Omental fat pad (tissue), 4 donors: ENCODE measurements around the gene UPK2. TPM values are rescaled to one million over a fixed set of nuclear protein-coding genes. Genes with fewer than 3 reads are reported as not detected.
"Not testable (repeated sequence)": the region's sequence is repeated elsewhere in the genome, so short reads cannot be mapped to it uniquely, and the experiment has no call there.

Source experiments
- ATAC-seq: fragments of 150-250 bp; one replicate; pipeline ENCODE4 v1.9.1; 2016; ENCODE audit warnings: mild to moderate bottlenecking, moderate library complexity; ENCODE audit not compliant: low FRiP score
- DNase-seq: peaks from one replicate; pipeline ENCODE4 v3.0.0-alpha.2; 2019; ENCODE audit warnings: low spot score
- total RNA-seq, 4 donors: library from RNA; depleted of rRNA; stranded (reverse); fragments of >200 nt; gene quantifications; one replicate each; pipeline ENCODE4 v1.1.0, GENCODE V29; 2016
- TF ChIP-seq, protein P1 (sequence below), 3 donors: fragments of 450-650 bp; IDR thresholded peaks; one replicate each; pipeline ENCODE4 v1.5.1; 2016 to 2017; ENCODE audit warnings: antibody characterized with exemption in 3 of 3, mild to moderate bottlenecking in 3 of 3, moderate library complexity in 2 of 3

Gene UPK2
- total RNA-seq, 4 donors from 2014 or later = not detected

- DNase-seq (no peak), ATAC-seq (no peak)
- TF ChIP-seq, protein P1, sequence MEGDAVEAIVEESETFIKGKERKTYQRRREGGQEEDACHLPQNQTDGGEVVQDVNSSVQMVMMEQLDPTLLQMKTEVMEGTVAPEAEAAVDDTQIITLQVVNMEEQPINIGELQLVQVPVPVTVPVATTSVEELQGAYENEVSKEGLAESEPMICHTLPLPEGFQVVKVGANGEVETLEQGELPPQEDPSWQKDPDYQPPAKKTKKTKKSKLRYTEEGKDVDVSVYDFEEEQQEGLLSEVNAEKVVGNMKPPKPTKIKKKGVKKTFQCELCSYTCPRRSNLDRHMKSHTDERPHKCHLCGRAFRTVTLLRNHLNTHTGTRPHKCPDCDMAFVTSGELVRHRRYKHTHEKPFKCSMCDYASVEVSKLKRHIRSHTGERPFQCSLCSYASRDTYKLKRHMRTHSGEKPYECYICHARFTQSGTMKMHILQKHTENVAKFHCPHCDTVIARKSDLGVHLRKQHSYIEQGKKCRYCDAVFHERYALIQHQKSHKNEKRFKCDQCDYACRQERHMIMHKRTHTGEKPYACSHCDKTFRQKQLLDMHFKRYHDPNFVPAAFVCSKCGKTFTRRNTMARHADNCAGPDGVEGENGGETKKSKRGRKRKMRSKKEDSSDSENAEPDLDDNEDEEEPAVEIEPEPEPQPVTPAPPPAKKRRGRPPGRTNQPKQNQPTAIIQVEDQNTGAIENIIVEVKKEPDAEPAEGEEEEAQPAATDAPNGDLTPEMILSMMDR (IDR thresholded peaks at IDR 0.05) = no peak
Observed at GRCh38 chr11:118939404-118939915, 16.6 kb upstream of the UPK2 start.

GRCh38 chr11:118939953-118940598 is 16.0 kb upstream of the UPK2 start:
- DNase-seq (no peak), ATAC-seq (no peak)
- TF ChIP-seq, protein P1 (IDR thresholded peaks at IDR 0.05) = no peak

- TF ChIP-seq, protein P1 (IDR thresholded peaks at IDR 0.05) = no peak
- DNase-seq = no peak
Observed at GRCh38 chr11:118947091-118947490, 9.0 kb upstream of the UPK2 start.

DNA sequence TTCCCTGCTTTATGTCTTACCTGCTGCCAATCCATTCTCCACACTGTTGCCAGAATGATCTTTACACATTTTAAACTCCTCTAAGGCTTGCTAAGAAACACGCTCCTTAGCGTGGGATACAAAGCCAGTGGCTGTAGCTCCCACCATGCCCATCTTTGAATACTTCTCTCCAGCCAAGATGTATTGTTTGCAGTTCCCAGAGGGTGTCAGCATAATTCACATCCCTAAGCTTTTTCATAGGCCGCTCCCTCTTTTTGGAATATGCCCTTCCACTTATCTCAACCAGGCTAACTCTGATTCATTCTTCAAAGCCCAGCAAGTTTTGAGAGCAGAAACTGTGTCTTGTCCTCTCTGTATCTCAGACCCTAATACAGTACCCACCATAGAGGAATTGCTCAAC is 8.1 kb upstream of the UPK2 start:
- ATAC-seq (no peak), DNase-seq (no peak)
- TF ChIP-seq, protein P1 (IDR thresholded peaks at IDR 0.05) = no peak

More at GRCh38 chr11:118947091-118947490, 9.0 kb upstream of the UPK2 start:
- ATAC-seq = no peak

DNA sequence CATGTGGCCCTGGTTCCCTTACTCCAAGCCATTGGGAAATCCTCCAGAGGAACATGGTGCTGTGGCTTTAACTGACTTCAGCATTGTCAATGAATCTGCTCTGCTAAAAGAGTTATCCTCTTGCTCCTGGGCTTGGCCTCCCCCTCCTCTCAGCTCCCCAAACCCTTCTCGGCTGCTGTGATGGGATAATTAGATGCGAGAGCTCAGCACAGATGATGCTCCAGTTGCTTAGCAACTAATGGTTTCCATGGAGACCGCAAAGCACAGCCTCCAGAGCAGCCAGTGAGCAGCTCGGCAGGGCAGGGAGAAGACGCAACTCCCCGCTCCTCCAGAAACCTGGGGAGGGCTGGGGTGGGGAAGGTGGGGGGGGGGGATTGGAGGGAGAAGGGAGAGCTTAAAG is 2.8 kb upstream of the UPK2 start:
- TF ChIP-seq, protein P1 (IDR thresholded peaks at IDR 0.05) = no peak
- DNase-seq (no peak), ATAC-seq (no peak)

DNA sequence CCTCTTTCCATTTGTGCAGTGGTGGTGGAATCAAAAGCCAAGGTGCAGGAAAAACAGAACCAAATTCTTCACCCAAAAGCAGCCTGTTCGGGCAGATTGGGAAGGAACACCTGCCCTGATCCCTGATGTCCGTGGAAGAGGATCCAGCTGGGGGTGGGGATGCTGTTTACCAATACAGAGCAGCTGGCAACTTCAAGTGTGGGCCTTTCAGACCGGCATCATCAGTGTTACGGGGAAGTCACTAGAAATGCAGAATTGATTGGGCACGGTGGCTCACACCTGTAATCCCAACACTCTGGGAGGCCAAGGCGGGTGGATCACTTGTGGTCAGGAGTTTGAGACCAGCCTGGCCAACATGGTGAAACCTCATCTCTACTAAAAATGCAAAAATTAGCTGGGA is 2.1 kb upstream of the UPK2 start:
- ATAC-seq, DNase-seq: not testable (repeated sequence)

GRCh38 chr11:118956847-118957469 is 860 bp downstream of the UPK2 start:
- DNase-seq (no peak), ATAC-seq (no peak)
- TF ChIP-seq, protein P1 (IDR thresholded peaks at IDR 0.05) = no peak
